MM.1S (cell line): ENCODE results near the gene MACROD2.

Experiments
- DNase-seq: peaks from one replicate; pipeline ENCODE4 v3.0.0-alpha.2; 2015
- H2AFZ ChIP-seq: fragments of 300-600 bp; sonication (generic); 2 replicates; pipeline ENCODE4 v1.6.0; 2016; ENCODE audit warnings: antibody characterized with exemption, low read length
- H3F3A ChIP-seq: fragments of 300-600 bp; sonication (generic); 2 replicates; pipeline ENCODE4 v1.6.1; 2016; ENCODE audit warnings: mild to moderate bottlenecking, antibody characterized with exemption, low read length, moderate library complexity, mixed read lengths; ENCODE audit not compliant: insufficient read depth
- H3K27ac ChIP-seq: fragments of 300-600 bp; sonication (generic); 2 replicates; pipeline ENCODE4 v1.5.1; 2016; ENCODE audit warnings: mild to moderate bottlenecking, low read length
- H3K27me3 ChIP-seq: fragments of 300-600 bp; sonication (generic); replicated peaks from 2 replicates; pipeline ENCODE4 v1.6.0; 2016; ENCODE audit warnings: low read length; ENCODE audit not compliant: insufficient read depth
- H3K36me3 ChIP-seq: fragments of 300-600 bp; sonication (generic); replicated peaks from 2 replicates; pipeline ENCODE4 v1.6.1; 2016; ENCODE audit warnings: mild to moderate bottlenecking, low read length, mixed read lengths; ENCODE audit not compliant: insufficient read depth
- H3K4me1 ChIP-seq: fragments of 300-600 bp; sonication (generic); 2 replicates; pipeline ENCODE4 v1.6.1; 2016; ENCODE audit warnings: low read length, mixed read lengths
- H3K4me2 ChIP-seq: fragments of 300-600 bp; sonication (generic); 2 replicates; pipeline ENCODE4 v1.6.0; 2016; ENCODE audit warnings: low read depth, low read length
- H3K4me3 ChIP-seq: fragments of 300-600 bp; sonication (generic); 2 replicates; pipeline ENCODE4 v1.5.1; 2016; ENCODE audit warnings: low read length, mixed read lengths
- H3K79me2 ChIP-seq: fragments of 300-600 bp; sonication (generic); 2 replicates; pipeline ENCODE4 v1.6.1; 2016; ENCODE audit warnings: mixed run types, low read length, mixed read lengths
- H3K9ac ChIP-seq: fragments of 300-600 bp; sonication (generic); 2 replicates; pipeline ENCODE4 v1.6.1; 2016; ENCODE audit warnings: low read length, mixed read lengths
- H3K9me2 ChIP-seq: fragments of 300-600 bp; sonication (generic); replicated peaks from 2 replicates; pipeline ENCODE4 v1.6.1; 2016; ENCODE audit warnings: mild to moderate bottlenecking, low read length, mixed read lengths; ENCODE audit not compliant: insufficient read depth
- H3K9me3 ChIP-seq: fragments of 300-600 bp; sonication (generic); replicated peaks from 2 replicates; pipeline ENCODE4 v1.6.1; 2016; ENCODE audit warnings: mild to moderate bottlenecking, low read length, mixed read lengths; ENCODE audit not compliant: insufficient read depth
- H4K20me1 ChIP-seq: fragments of 300-600 bp; sonication (generic); 2 replicates; pipeline ENCODE4 v1.6.1; 2016; ENCODE audit warnings: mild to moderate bottlenecking, low read length, moderate library complexity, mixed read lengths; ENCODE audit not compliant: insufficient read depth
- EZH2 ChIP-seq: fragments of 300-600 bp; sonication (generic); optimal IDR thresholded peaks from 2 replicates; pipeline ENCODE3; 2017; ENCODE audit warnings: low read depth, mild to moderate bottlenecking, antibody characterized with exemption, low read length, mixed read lengths
- EZH2phosphoT487 ChIP-seq: fragments of 300-600 bp; sonication (generic); IDR thresholded peaks from 2 replicates; pipeline ENCODE4 v1.6.1; 2018; ENCODE audit warnings: antibody characterized with exemption, low read length
- TF ChIP-seq, protein P1 (sequence below): fragments of 300-600 bp; sonication (generic); IDR thresholded peaks from 2 replicates; pipeline ENCODE4 v1.5.1; 2016; ENCODE audit warnings: antibody characterized with exemption, low read length, mixed read lengths

MACROD2 gene

GRCh38 chr20:14989535-14990290, 994.4 kb downstream of the MACROD2 start:
- Histone ChIP-seq H3K4me1 (no peaks in the 10 kb centered on the region), H3K27ac (no peak overlapping the region), H3K4me2 (no peak overlapping the region), H2AFZ (no peak overlapping the region), H3K79me2 (no peaks in the 10 kb centered on the region), H3K36me3 (no peaks in the 10 kb centered on the region), H3K9me2 (no peaks in the 10 kb centered on the region), H3K4me3 (no peak overlapping the region), H3F3A (no peaks in the 10 kb centered on the region), H4K20me1 (no peaks in the 10 kb centered on the region), H3K9me3 (no peaks in the 10 kb centered on the region), H3K9ac (no peak overlapping the region), H3K27me3 (no peaks in the 10 kb centered on the region)
- no peak for DNase-seq
- TF ChIP-seq EZH2phosphoT487: no peak
- TF ChIP-seq, protein P1, sequence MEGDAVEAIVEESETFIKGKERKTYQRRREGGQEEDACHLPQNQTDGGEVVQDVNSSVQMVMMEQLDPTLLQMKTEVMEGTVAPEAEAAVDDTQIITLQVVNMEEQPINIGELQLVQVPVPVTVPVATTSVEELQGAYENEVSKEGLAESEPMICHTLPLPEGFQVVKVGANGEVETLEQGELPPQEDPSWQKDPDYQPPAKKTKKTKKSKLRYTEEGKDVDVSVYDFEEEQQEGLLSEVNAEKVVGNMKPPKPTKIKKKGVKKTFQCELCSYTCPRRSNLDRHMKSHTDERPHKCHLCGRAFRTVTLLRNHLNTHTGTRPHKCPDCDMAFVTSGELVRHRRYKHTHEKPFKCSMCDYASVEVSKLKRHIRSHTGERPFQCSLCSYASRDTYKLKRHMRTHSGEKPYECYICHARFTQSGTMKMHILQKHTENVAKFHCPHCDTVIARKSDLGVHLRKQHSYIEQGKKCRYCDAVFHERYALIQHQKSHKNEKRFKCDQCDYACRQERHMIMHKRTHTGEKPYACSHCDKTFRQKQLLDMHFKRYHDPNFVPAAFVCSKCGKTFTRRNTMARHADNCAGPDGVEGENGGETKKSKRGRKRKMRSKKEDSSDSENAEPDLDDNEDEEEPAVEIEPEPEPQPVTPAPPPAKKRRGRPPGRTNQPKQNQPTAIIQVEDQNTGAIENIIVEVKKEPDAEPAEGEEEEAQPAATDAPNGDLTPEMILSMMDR: no peak
- no peak for TF ChIP-seq EZH2

- H3K27me3 ChIP-seq: no peaks in the 10 kb centered on the region
- H4K20me1 ChIP-seq: no peaks in the 10 kb centered on the region
- H3K4me1 ChIP-seq: no peaks in the 10 kb centered on the region
- H3K9ac ChIP-seq: no peak overlapping the region
- no peaks in the 10 kb centered on the region for H3K9me2 ChIP-seq
- TF ChIP-seq EZH2: no peak
- TF ChIP-seq, protein P1: no peak
- no peak for TF ChIP-seq EZH2phosphoT487
- no peak overlapping the region for H3K27ac ChIP-seq
- H3K4me2 ChIP-seq: no peak overlapping the region
- no peak overlapping the region for H3K4me3 ChIP-seq
- no peaks in the 10 kb centered on the region for H3K79me2 ChIP-seq
- H3F3A ChIP-seq: no peaks in the 10 kb centered on the region
- H3K9me3 ChIP-seq: no peaks in the 10 kb centered on the region
- H3K36me3 ChIP-seq: no peaks in the 10 kb centered on the region
- no peak for DNase-seq
- no peak overlapping the region for H2AFZ ChIP-seq
These were observed 995.7 kb downstream of the MACROD2 start for GRCh38 chr20:14991023-14991422.

DNA sequence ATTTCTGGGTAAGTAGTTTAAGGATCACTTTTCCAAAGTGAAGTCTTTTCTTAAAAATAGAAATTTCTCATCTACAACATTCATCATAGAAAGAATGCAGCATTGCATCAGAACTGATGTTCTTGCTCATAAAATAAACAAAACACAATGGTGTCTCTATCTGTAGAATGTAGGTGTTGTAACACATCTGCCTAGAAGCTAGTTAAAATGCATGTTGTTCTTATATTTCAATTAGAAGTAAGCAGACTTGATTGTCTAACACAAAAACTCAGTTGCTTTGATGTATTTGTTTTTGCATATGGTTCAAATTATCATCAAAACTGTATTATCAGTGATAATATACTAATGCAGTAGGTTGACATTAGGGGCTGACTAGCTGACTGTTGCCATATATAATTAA, 996.8 kb downstream of the MACROD2 start:
- H3K9me2 ChIP-seq: no peaks in the 10 kb centered on the region
- no peaks in the 10 kb centered on the region for H4K20me1 ChIP-seq
- H3K9ac ChIP-seq: no peak overlapping the region
- no peak overlapping the region for H3K27ac ChIP-seq
- H3F3A ChIP-seq: no peaks in the 10 kb centered on the region
- TF ChIP-seq, protein P1: no peak
- H3K27me3 ChIP-seq: no peaks in the 10 kb centered on the region
- no peaks in the 10 kb centered on the region for H3K4me1 ChIP-seq
- H3K4me3 ChIP-seq: no peak overlapping the region
- no peak overlapping the region for H3K4me2 ChIP-seq
- H3K9me3 ChIP-seq: no peaks in the 10 kb centered on the region
- H2AFZ ChIP-seq: no peak overlapping the region
- H3K79me2 ChIP-seq: no peaks in the 10 kb centered on the region
- H3K36me3 ChIP-seq: no peaks in the 10 kb centered on the region
- no peak for DNase-seq
